Measurements from ENCODE around the gene CLIC6. TPM values are rescaled to one million over a fixed set of nuclear protein-coding genes. Genes with fewer than 3 reads are reported as not detected.

Gene CLIC6
- total and polyA plus RNA-seq, 2 of the 8 experiments (the other 6 are each of a cell fraction or from before 2014, with no cell fraction given): 0.42 to 1.3 TPM

- no peak for FAIRE-seq
- CTCF ChIA-PET (ENCODE audit: partially characterized antibody): interaction anchor here (1.0 to 2.0 kb wide), 2 partner anchors 9 to 30 kb away, joined by 5 to 6 read pairs; no protein-coding TSS in a partner anchor
- no peak overlapping the region for H3K14ac ChIP-seq (ENCODE audit: insufficient read length)
- H3K4me3 ChIP-seq (ENCODE audit: extremely low read depth in 1 of 4, insufficient read depth in 2 of 4, low read depth in 3 of 4, low read length in 4 of 4): no peak overlapping the region
- WGBS, 2 experiments (ENCODE audit: extremely low coverage in 1 of 2, insufficient coverage in 1 of 2, insufficient read length in 1 of 2, insufficient replicate concordance in 2 of 2, low coverage in 1 of 2, low lambda C conversion rate in 2 of 2, missing lambda C conversion rate in 1 of 2): 98% methylated on average over 8 of the region's 8 CpGs; no CpG with 5 or more reads in 1 of the 2 experiments
- H3K79me1 ChIP-seq (ENCODE audit: low read depth, low read length): no peaks in the 10 kb centered on the region
- no peak overlapping the region for H2BK120ac ChIP-seq (replicated peaks; ENCODE audit: low read depth, low read length)
- peaks cover 2% of the 10 kb centered on the region; the same call in 1 of the 2 replicates for H3K23me2 ChIP-seq (ENCODE audit: low read depth, low read length)
- no peaks in the 10 kb centered on the region for H3K79me2 ChIP-seq (ENCODE audit: control insufficient read depth in 1 of 2, insufficient read depth in 2 of 2, low read length in 2 of 2)
- no peak overlapping the region for H2BK5ac ChIP-seq (ENCODE audit: low read depth, low read length)
- H3K4me1 ChIP-seq (replicated peaks in 1 of 4; ENCODE audit: control insufficient read depth in 3 of 4, insufficient read depth in 4 of 4, low read length in 3 of 4): no peaks in the 10 kb centered on the region; a peak in 1 of 7 replicates
- no peak for DNase-seq (ENCODE audit: low read depth in 1 of 2, low spot score in 2 of 2)
- H3K36me3 ChIP-seq (ENCODE audit: control insufficient read depth in 2 of 4, insufficient read depth in 4 of 4, low read length in 3 of 4): no peaks in the 10 kb centered on the region
- H2BK20ac ChIP-seq (ENCODE audit: low read length): no peak overlapping the region
- no peaks in the 10 kb centered on the region for H4K20me1 ChIP-seq (replicated peaks in 1 of 2; ENCODE audit: control insufficient read depth in 1 of 2, insufficient read depth in 2 of 2, low read length in 2 of 2)
- H3K4ac ChIP-seq (replicated peaks; ENCODE audit: insufficient read length, low read depth, low read length): no peak overlapping the region
- no peak overlapping the region for H2BK15ac ChIP-seq (ENCODE audit: low read length)
- no peak overlapping the region for H4K91ac ChIP-seq (replicated peaks; ENCODE audit: insufficient read length, low read length)
- H4K8ac ChIP-seq (ENCODE audit: extremely low read depth, insufficient read depth, low read length): no peak overlapping the region
- H2BK12ac ChIP-seq (ENCODE audit: low read depth, low read length): no peak overlapping the region
- H3K27ac ChIP-seq (ENCODE audit: low read depth, low read length): no peak overlapping the region
- no peak overlapping the region for H3K56ac ChIP-seq (replicated peaks; ENCODE audit: insufficient read length, low read depth, low read length)
- no peak overlapping the region for H2AK5ac ChIP-seq (ENCODE audit: low read depth, low read length)
- H3K23ac ChIP-seq (ENCODE audit: insufficient read length): no peak overlapping the region
- H3K9me3 ChIP-seq (ENCODE audit: insufficient read depth in 2 of 2, low read depth in 1 of 2, low read length in 1 of 2): no peaks in the 10 kb centered on the region
- no peak overlapping the region for H4K5ac ChIP-seq (ENCODE audit: insufficient read length, low read depth, low read length)
- POLR2A ChIA-PET (ENCODE audit: partially characterized antibody): no interaction called here
- no peak overlapping the region for H3K9ac ChIP-seq (replicated peaks in 1 of 4; ENCODE audit: extremely low read depth in 1 of 4, low read depth in 3 of 4, low read length in 3 of 4)
- H2AFZ ChIP-seq (ENCODE audit: low read length): no peak overlapping the region
- H3K27me3 ChIP-seq (replicated peaks in 1 of 4; ENCODE audit: control insufficient read depth in 3 of 4, extremely low read depth in 1 of 4, insufficient read depth in 3 of 4, low read length in 3 of 4): no peaks in the 10 kb centered on the region
- H3K4me2 ChIP-seq (ENCODE audit: insufficient read depth in 1 of 2, low read depth in 2 of 2, low read length in 2 of 2): no peak overlapping the region
- no peak overlapping the region for H3K18ac ChIP-seq (ENCODE audit: extremely low read depth, low read length)
- no peak for TF ChIP-seq RFX5 (IDR thresholded peaks at IDR 0.05; ENCODE audit: borderline replicate concordance, low read depth, low read length)
- TF ChIP-seq TAF7 (optimal IDR thresholded peaks at IDR 0.05; ENCODE audit: borderline replicate concordance, low read depth, low read length): no peak
- TF ChIP-seq TBP (IDR thresholded peaks at IDR 0.05; ENCODE audit: low read depth, low read length): no peak
- TF ChIP-seq NRF1 (IDR thresholded peaks at IDR 0.05; ENCODE audit: low read depth, low read length): no peak
- no peak for TF ChIP-seq CBX5 (IDR thresholded peaks at IDR 0.05; ENCODE audit: low read depth, low read length)
- no peak for TF ChIP-seq BACH1 (IDR thresholded peaks at IDR 0.05; ENCODE audit: low read length)
- no peak for TF ChIP-seq JUND (IDR thresholded peaks at IDR 0.05; ENCODE audit: low read length)
- TF ChIP-seq ZNF274 (IDR thresholded peaks at IDR 0.05; ENCODE audit: borderline replicate concordance, extremely low read depth, low read length): no peak
These were observed 32.9 kb downstream of the CLIC6 start for GRCh38 chr21:34701726-34702125.
